ENCODE measurements around the gene FAM151B.

- TF ChIP-seq POLR2A (IDR thresholded peaks at IDR 0.05): no peak
- no peak for TF ChIP-seq CTCF (IDR thresholded peaks at IDR 0.05)
Measured at GRCh38 chr5:80569961-80570786, 82.3 kb downstream of the FAM151B start, which contains the start of gene ANKRD34B.
